Left ventricle myocardium inferior (tissue), 1 donor: ENCODE results near the gene EFHD1. TPM values are rescaled to one million over a fixed set of nuclear protein-coding genes. Genes with fewer than 3 reads are reported as not detected.

ENCODE experiments used
- DNase-seq: peaks from one replicate; pipeline ENCODE4 v3.0.0-alpha.2; 2020
- H3K27ac ChIP-seq: fragments of 200-600 bp; replicated peaks from 2 replicates; pipeline ENCODE4 v1.8.0; 2021
- H3K27me3 ChIP-seq: fragments of 200-600 bp; 2 replicates; pipeline ENCODE4 v1.8.0; 2021; ENCODE audit warnings: low read depth
- H3K36me3 ChIP-seq: fragments of 200-600 bp; 2 replicates; pipeline ENCODE4 v1.8.0; 2021
- H3K4me1 ChIP-seq: fragments of 200-600 bp; 2 replicates; pipeline ENCODE4 v1.8.0; 2021
- H3K4me3 ChIP-seq: fragments of 200-600 bp; 2 replicates; pipeline ENCODE4 v1.8.0; 2021; ENCODE audit warnings: mild to moderate bottlenecking, moderate library complexity
- H3K9me3 ChIP-seq: fragments of 200-600 bp; replicated peaks from 2 replicates; pipeline ENCODE4 v1.8.0; 2021
- intact Hi-C: fragments of 100-400 bp; cut with micrococcal nuclease; formaldehyde crosslinking; loops from one replicate; pipeline ENCODE4 v1.11.0; 2022
- total RNA-seq: library from RNA; stranded (reverse); fragmentation: NEBNext Ultra II Directional; extraction: Animal tissue kit (Norgen Biotek cat#: 25700); gene quantifications from one replicate; pipeline ENCODE4 v1.2.1, GENCODE V29; 2021
- TF ChIP-seq, protein P1 (sequence below): fragments of 200-600 bp; IDR thresholded peaks from 2 replicates; pipeline ENCODE4 v1.8.0; 2021; ENCODE audit warnings: antibody characterized with exemption, mild to moderate bottlenecking, borderline replicate concordance
- donor health status: DM: no; HTN: yes; CAD: no; lungs with severe emphysema.

Gene EFHD1
- total RNA-seq, 1 donor from 2014 or later = 29.7 TPM

DNA sequence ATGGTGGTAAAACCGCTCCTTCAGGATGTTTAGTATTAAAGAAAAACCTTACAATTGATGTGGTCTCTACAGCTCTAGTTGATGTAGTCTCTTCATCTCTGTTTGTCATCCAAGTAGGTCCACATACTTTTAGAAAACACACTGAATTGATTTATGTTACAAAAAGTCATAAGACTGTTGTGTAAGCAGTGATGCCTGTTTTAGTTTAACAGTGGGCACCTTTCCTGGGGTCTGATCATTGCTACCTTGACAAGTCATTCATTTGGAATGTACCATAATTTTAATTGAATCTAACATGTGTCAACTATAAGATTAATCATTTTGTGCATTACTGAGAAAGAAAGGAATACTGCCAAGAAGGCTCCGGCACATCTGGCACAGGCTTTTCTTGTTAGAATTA lies 98.1 kb downstream of the EFHD1 start:
- no peak overlapping the region for H3K27ac ChIP-seq
- DNase-seq = no peak
- H3K27me3 ChIP-seq = no peaks in the 10 kb centered on the region
- no peak overlapping the region for H3K4me3 ChIP-seq
- intact Hi-C loops = no loop called here
- H3K36me3 ChIP-seq = peaks cover 39% of the 10 kb centered on the region
- TF ChIP-seq, protein P1, sequence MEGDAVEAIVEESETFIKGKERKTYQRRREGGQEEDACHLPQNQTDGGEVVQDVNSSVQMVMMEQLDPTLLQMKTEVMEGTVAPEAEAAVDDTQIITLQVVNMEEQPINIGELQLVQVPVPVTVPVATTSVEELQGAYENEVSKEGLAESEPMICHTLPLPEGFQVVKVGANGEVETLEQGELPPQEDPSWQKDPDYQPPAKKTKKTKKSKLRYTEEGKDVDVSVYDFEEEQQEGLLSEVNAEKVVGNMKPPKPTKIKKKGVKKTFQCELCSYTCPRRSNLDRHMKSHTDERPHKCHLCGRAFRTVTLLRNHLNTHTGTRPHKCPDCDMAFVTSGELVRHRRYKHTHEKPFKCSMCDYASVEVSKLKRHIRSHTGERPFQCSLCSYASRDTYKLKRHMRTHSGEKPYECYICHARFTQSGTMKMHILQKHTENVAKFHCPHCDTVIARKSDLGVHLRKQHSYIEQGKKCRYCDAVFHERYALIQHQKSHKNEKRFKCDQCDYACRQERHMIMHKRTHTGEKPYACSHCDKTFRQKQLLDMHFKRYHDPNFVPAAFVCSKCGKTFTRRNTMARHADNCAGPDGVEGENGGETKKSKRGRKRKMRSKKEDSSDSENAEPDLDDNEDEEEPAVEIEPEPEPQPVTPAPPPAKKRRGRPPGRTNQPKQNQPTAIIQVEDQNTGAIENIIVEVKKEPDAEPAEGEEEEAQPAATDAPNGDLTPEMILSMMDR = no peak
- H3K4me1 ChIP-seq = no peaks in the 10 kb centered on the region
- H3K9me3 ChIP-seq = no peaks in the 10 kb centered on the region

Other genes with a start within 250 kb of the EFHD1 start
- gene ALPG, start 226.8 kb upstream of the EFHD1 start, total RNA-seq = not detected
- not detected for gene ALPI, start 177.5 kb upstream of the EFHD1 start, total RNA-seq
- not detected for gene ECEL1, start 145.8 kb upstream of the EFHD1 start, total RNA-seq
- gene PRSS56, start 113.2 kb upstream of the EFHD1 start, total RNA-seq = not detected
- not detected for gene CHRND, start 107.4 kb upstream of the EFHD1 start, total RNA-seq
- gene CHRNG, start 93.9 kb upstream of the EFHD1 start, total RNA-seq = not detected
- 2.4 TPM for gene TIGD1, start 83.0 kb upstream of the EFHD1 start, total RNA-seq
- gene EIF4E2, start 82.9 kb upstream of the EFHD1 start, total RNA-seq = 44.2 TPM
- 59.9 TPM for gene GIGYF2, start 63.7 kb downstream of the EFHD1 start, total RNA-seq
- gene KCNJ13, start 143.0 kb downstream of the EFHD1 start, total RNA-seq = not detected
- gene SNORC, start 236.7 kb downstream of the EFHD1 start, total RNA-seq = 1.0 TPM